ENCODE measurements around the gene PCDHGC4.

PCDHGC4 gene

DNA sequence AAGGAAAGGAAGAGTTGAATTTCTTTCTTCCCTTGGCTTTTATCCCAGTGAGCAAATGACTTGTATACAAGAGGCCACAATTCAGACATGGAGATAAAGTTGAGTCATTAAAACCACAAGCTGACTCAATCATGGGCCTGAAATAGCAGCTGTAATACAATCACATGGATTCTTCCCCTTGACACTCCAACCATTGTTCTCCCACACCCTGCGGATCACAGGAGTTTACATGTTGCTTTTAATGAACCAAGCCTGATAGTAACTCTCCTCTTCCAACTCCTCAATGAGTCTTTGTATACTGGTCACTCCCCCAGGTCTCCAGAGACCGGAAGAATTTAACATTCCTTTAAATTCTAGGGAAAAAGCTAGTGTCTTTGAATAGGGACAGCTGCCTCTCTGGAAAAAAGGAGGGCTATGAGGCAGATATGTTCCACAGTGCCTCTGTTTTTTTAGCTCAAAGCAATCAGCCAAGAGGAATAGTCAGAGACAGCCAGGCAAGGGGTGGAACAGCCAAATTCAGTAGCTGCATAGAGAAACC lies 36.5 kb downstream of the PCDHGC4 start:
- no peaks in the 10 kb centered on the region for H3K27me3 ChIP-seq (ENCODE audit: control insufficient read depth in 1 of 2, insufficient read depth in 1 of 2, low read length in 2 of 2)
- peak overlapping the region; percentile 92 for H3K27ac ChIP-seq (ENCODE audit: low read length, poor library complexity, severe bottlenecking)
- H2BK120ac ChIP-seq (ENCODE audit: low read depth, low read length), result no peak overlapping the region
- H2BK15ac ChIP-seq (ENCODE audit: low read depth, poor library complexity, severe bottlenecking), result no peak overlapping the region
- H3K79me1 ChIP-seq (replicated peaks; ENCODE audit: low read length, poor library complexity, severe bottlenecking), result peaks cover 27% of the 10 kb centered on the region
- peak overlapping the region; percentile 39 to 87 for H3K18ac ChIP-seq (ENCODE audit: low read depth in 1 of 2, low read length in 2 of 2)
- peak overlapping the region in 1 of 2 experiments; percentile 32 for H2BK12ac ChIP-seq (ENCODE audit: low read length in 2 of 2)
- WGBS, result 0% methylated on average over 2 of the region's 2 CpGs
- peak overlapping the region; percentile 79 for H2BK5ac ChIP-seq (ENCODE audit: low read depth, low read length, poor library complexity, severe bottlenecking)
- no peak overlapping the region for H4K91ac ChIP-seq (ENCODE audit: low read length)
- DNase-seq, result peak; percentile 99
- peaks cover 17% of the 10 kb centered on the region for H3K4me1 ChIP-seq (ENCODE audit: control insufficient read depth, insufficient read depth, low read depth, low read length)
- H3K4me3 ChIP-seq (ENCODE audit: insufficient read depth in 1 of 2, low read depth in 1 of 2, low read length in 2 of 2), result peak overlapping the region in 1 of 2 experiments; percentile 20
- H2AFZ ChIP-seq (ENCODE audit: low read depth, low read length), result no peak overlapping the region
- H3K9me3 ChIP-seq (ENCODE audit: control insufficient read depth, low read length), result no peaks in the 10 kb centered on the region
- H3K14ac ChIP-seq (ENCODE audit: low read length in 2 of 2), result no peak overlapping the region
- H3K9ac ChIP-seq (ENCODE audit: low read length), result peak overlapping the region; percentile 85
- no peak overlapping the region for H3K4me2 ChIP-seq (ENCODE audit: low read length, poor library complexity, severe bottlenecking)
- peak overlapping the region; percentile 38 for H4K8ac ChIP-seq (ENCODE audit: low read length)
- peak overlapping the region; percentile 17 to 57 for H3K4ac ChIP-seq (ENCODE audit: low read depth in 1 of 2, low read length in 2 of 2)
- peaks cover 15 to 48% of the 10 kb centered on the region in 2 experiments for H3K36me3 ChIP-seq (ENCODE audit: control insufficient read depth in 1 of 2, insufficient read depth in 2 of 2, low read depth in 1 of 2, low read length in 2 of 2)
- H2AK5ac ChIP-seq (ENCODE audit: low read length, severe bottlenecking), result peak overlapping the region; percentile 88
- no peak overlapping the region for H3K23ac ChIP-seq (ENCODE audit: low read length in 2 of 2)

DNA sequence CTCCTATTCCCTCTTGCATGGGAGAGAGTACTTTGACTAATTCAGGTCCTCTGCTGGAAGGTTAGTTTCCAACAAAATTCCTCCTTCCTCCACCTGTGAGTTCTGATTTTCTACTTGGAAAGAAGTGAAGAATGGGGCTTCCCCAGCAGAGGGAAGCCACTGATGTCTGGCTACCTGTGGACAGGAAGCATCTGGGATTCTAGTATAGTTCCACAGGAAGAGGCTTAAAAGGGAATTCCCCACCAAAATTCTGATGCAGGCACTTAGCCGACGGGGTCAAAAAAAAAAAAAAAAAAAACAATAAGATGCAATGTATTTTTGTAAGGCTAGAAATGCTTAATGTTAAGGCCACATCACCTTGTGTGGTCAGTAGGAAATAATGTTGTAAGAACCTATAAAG lies 37.5 kb downstream of the PCDHGC4 start:
- no peak overlapping the region for H4K91ac ChIP-seq (ENCODE audit: low read length)
- H3K9ac ChIP-seq (ENCODE audit: low read length), result peak overlapping the region; percentile 85
- H3K4me2 ChIP-seq (ENCODE audit: low read length, poor library complexity, severe bottlenecking), result no peak overlapping the region
- peak overlapping the region; percentile 92 for H3K27ac ChIP-seq (ENCODE audit: low read length, poor library complexity, severe bottlenecking)
- H2BK5ac ChIP-seq (ENCODE audit: low read depth, low read length, poor library complexity, severe bottlenecking), result no peak overlapping the region
- H3K4me1 ChIP-seq (ENCODE audit: control insufficient read depth, insufficient read depth, low read depth, low read length), result peaks cover 12% of the 10 kb centered on the region
- peak overlapping the region; percentile 29 to 71 for H2BK12ac ChIP-seq (ENCODE audit: low read length in 2 of 2)
- peaks cover 15 to 48% of the 10 kb centered on the region in 2 experiments for H3K36me3 ChIP-seq (ENCODE audit: control insufficient read depth in 1 of 2, insufficient read depth in 2 of 2, low read depth in 1 of 2, low read length in 2 of 2)
- H3K14ac ChIP-seq (ENCODE audit: low read length in 2 of 2), result no peak overlapping the region
- H2AFZ ChIP-seq (ENCODE audit: low read depth, low read length), result no peak overlapping the region
- no peaks in the 10 kb centered on the region for H3K27me3 ChIP-seq (ENCODE audit: control insufficient read depth in 1 of 2, insufficient read depth in 1 of 2, low read length in 2 of 2)
- no peak overlapping the region for H2AK5ac ChIP-seq (ENCODE audit: low read length, severe bottlenecking)
- H4K8ac ChIP-seq (ENCODE audit: low read length), result no peak overlapping the region
- peaks cover 25% of the 10 kb centered on the region for H3K79me1 ChIP-seq (replicated peaks; ENCODE audit: low read length, poor library complexity, severe bottlenecking)
- H3K23ac ChIP-seq (ENCODE audit: low read length in 2 of 2), result no peak overlapping the region
- WGBS, result no CpG with 5 or more reads among the region's 2 CpGs
- no peak overlapping the region for H2BK120ac ChIP-seq (ENCODE audit: low read depth, low read length)
- H3K4ac ChIP-seq (ENCODE audit: low read depth in 1 of 2, low read length in 2 of 2), result no peak overlapping the region
- peak overlapping the region in 1 of 2 experiments; percentile 71 for H3K18ac ChIP-seq (ENCODE audit: low read depth in 1 of 2, low read length in 2 of 2)
- H3K4me3 ChIP-seq (ENCODE audit: insufficient read depth in 1 of 2, low read depth in 1 of 2, low read length in 2 of 2), result peak overlapping the region in 1 of 2 experiments; percentile 20
- no peaks in the 10 kb centered on the region for H3K9me3 ChIP-seq (ENCODE audit: control insufficient read depth, low read length)
- DNase-seq, result peak; percentile 59
- no peak overlapping the region for H2BK15ac ChIP-seq (ENCODE audit: low read depth, poor library complexity, severe bottlenecking)

DNA sequence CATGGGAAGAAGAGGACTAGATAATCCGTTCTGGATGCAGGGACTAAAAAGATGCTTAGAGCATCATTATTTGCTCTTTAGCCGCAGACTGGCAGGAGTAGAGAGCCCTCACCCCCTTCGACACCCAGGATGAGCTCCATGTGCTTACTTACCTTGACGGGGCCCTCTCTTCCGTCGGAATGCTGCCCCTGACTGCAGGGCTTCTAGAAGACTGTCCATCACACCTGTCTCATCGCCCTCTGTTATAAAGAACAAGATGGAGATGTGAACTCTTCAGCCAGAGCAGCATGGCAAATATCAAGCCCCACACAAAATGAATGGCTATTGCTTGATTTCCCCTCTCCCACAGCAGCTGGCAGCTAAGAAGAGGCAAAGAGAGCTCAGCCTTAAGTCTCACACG lies 39.2 kb downstream of the PCDHGC4 start:
- H3K9ac ChIP-seq (ENCODE audit: low read length), result peak overlapping the region; percentile 85
- H3K9me3 ChIP-seq (ENCODE audit: control insufficient read depth, low read length), result no peaks in the 10 kb centered on the region
- H3K27me3 ChIP-seq (ENCODE audit: control insufficient read depth in 1 of 2, insufficient read depth in 1 of 2, low read length in 2 of 2), result no peaks in the 10 kb centered on the region
- no peak overlapping the region for H2AFZ ChIP-seq (ENCODE audit: low read depth, low read length)
- H3K27ac ChIP-seq (ENCODE audit: low read length, poor library complexity, severe bottlenecking), result peak overlapping the region; percentile 33
- H4K8ac ChIP-seq (ENCODE audit: low read length), result no peak overlapping the region
- WGBS, result 91% methylated on average over 8 of the region's 8 CpGs
- peaks cover 14% of the 10 kb centered on the region for H3K79me1 ChIP-seq (replicated peaks; ENCODE audit: low read length, poor library complexity, severe bottlenecking)
- peaks cover 16% of the 10 kb centered on the region for H3K4me1 ChIP-seq (ENCODE audit: control insufficient read depth, insufficient read depth, low read depth, low read length)
- no peak overlapping the region for H3K4me2 ChIP-seq (ENCODE audit: low read length, poor library complexity, severe bottlenecking)
- peaks cover 13 to 44% of the 10 kb centered on the region in 2 experiments for H3K36me3 ChIP-seq (ENCODE audit: control insufficient read depth in 1 of 2, insufficient read depth in 2 of 2, low read depth in 1 of 2, low read length in 2 of 2)
- H3K4me3 ChIP-seq (ENCODE audit: insufficient read depth in 1 of 2, low read depth in 1 of 2, low read length in 2 of 2), result peak overlapping the region in 1 of 2 experiments; percentile 65
- DNase-seq, result no peak
- no peak overlapping the region for H2BK120ac ChIP-seq (ENCODE audit: low read depth, low read length)
- peak overlapping the region; percentile 61 to 72 for H3K18ac ChIP-seq (ENCODE audit: low read depth in 1 of 2, low read length in 2 of 2)
- peak overlapping the region; percentile 6 for H4K91ac ChIP-seq (ENCODE audit: low read length)
- peak overlapping the region in 1 of 2 experiments; percentile 44 for H3K14ac ChIP-seq (ENCODE audit: low read length in 2 of 2)
- no peak overlapping the region for H3K23ac ChIP-seq (ENCODE audit: low read length in 2 of 2)
- H3K4ac ChIP-seq (ENCODE audit: low read depth in 1 of 2, low read length in 2 of 2), result peak overlapping the region; percentile 66 to 90
- no peak overlapping the region for H2BK5ac ChIP-seq (ENCODE audit: low read depth, low read length, poor library complexity, severe bottlenecking)
- H2AK5ac ChIP-seq (ENCODE audit: low read length, severe bottlenecking), result peak overlapping the region; percentile 15
- peak overlapping the region; percentile 69 to 93 for H2BK12ac ChIP-seq (ENCODE audit: low read length in 2 of 2)
- H2BK15ac ChIP-seq (ENCODE audit: low read depth, poor library complexity, severe bottlenecking), result no peak overlapping the region

DNA sequence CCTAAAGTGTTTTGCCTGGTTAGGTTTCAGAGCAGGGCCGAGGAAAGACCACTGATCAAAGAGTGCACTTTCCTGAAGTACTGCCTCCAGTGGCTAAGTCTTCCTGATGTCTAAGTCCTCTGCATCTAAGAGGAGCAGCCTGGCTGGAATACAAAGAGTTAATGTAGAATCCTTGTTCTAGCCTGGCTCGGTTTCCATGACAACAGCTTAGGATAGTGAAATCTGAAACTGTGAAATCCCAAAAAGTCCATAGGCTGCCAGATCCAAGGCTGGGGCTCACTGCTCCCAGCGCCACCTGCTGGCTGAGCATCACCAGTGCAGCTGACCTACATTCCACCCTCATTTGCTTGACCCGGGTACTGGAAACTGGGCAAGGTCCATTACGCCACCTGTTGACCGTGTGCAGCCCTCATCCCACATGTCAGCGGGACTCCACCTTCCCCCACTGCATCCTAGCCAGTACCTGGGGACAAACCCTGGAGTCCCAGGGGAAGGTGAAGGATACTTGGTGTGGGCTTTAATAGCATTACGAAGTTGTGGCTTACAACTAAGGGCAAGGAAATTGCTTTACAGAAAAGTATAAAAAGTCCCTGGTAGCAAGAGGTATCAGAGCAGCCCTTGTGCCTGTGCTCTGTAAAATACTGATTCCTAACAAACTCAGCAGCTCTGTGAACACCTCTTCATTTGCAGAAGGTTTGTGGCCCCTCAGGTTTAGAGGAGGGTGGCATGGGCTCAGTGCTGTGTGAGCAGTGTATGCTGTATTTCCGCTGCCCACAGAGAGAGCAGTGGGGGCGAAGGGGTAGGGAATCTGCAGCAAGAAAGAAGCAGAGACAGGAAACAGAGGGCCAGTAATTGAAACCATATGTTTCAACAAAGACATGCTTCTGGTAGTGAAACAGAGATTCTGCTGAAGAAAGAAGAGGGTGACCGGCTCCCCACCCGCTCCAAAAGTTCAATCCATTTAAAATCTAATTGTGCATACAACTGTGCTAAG lies 40.1 kb downstream of the PCDHGC4 start:
- WGBS, result 25% methylated on average over 9 of the region's 12 CpGs
- H3K9me3 ChIP-seq (ENCODE audit: control insufficient read depth, low read length), result no peaks in the 10 kb centered on the region
- peaks cover 18 to 36% of the 10 kb centered on the region in 2 experiments for H3K36me3 ChIP-seq (ENCODE audit: control insufficient read depth in 1 of 2, insufficient read depth in 2 of 2, low read depth in 1 of 2, low read length in 2 of 2)
- H2BK5ac ChIP-seq (ENCODE audit: low read depth, low read length, poor library complexity, severe bottlenecking), result peak overlapping the region; percentile 3
- H3K4me1 ChIP-seq (ENCODE audit: control insufficient read depth, insufficient read depth, low read depth, low read length), result peaks cover 20% of the 10 kb centered on the region
- H2BK120ac ChIP-seq (ENCODE audit: low read depth, low read length), result no peak overlapping the region
- H3K4me3 ChIP-seq (ENCODE audit: insufficient read depth in 1 of 2, low read depth in 1 of 2, low read length in 2 of 2), result peak overlapping the region in 1 of 2 experiments; percentile 65
- H3K4ac ChIP-seq (ENCODE audit: low read depth in 1 of 2, low read length in 2 of 2), result peak overlapping the region; percentile 37 to 79
- H4K91ac ChIP-seq (ENCODE audit: low read length), result peak overlapping the region; percentile 75
- H2AK5ac ChIP-seq (ENCODE audit: low read length, severe bottlenecking), result peak overlapping the region; percentile 49
- H2BK12ac ChIP-seq (ENCODE audit: low read length in 2 of 2), result peak overlapping the region; percentile 51 to 69
- peak overlapping the region in 1 of 2 experiments; percentile 53 for H3K14ac ChIP-seq (ENCODE audit: low read length in 2 of 2)
- H2BK15ac ChIP-seq (ENCODE audit: low read depth, poor library complexity, severe bottlenecking), result peak overlapping the region; percentile 19
- H4K8ac ChIP-seq (ENCODE audit: low read length), result no peak overlapping the region
- peaks cover 10% of the 10 kb centered on the region for H3K79me1 ChIP-seq (replicated peaks; ENCODE audit: low read length, poor library complexity, severe bottlenecking)
- peak overlapping the region; percentile 85 for H3K9ac ChIP-seq (ENCODE audit: low read length)
- peak; percentile 98 for DNase-seq
- no peak overlapping the region for H2AFZ ChIP-seq (ENCODE audit: low read depth, low read length)
- H3K18ac ChIP-seq (ENCODE audit: low read depth in 1 of 2, low read length in 2 of 2), result peak overlapping the region in 1 of 2 experiments; percentile 85
- H3K27ac ChIP-seq (ENCODE audit: low read length, poor library complexity, severe bottlenecking), result peak overlapping the region; percentile 85
- H3K23ac ChIP-seq (ENCODE audit: low read length in 2 of 2), result no peak overlapping the region
- no peaks in the 10 kb centered on the region for H3K27me3 ChIP-seq (ENCODE audit: control insufficient read depth in 1 of 2, insufficient read depth in 1 of 2, low read length in 2 of 2)
- H3K4me2 ChIP-seq (ENCODE audit: low read length, poor library complexity, severe bottlenecking), result no peak overlapping the region
